Activated T-cell treated with anti-CD3 and anti-CD28 coated beads, Interleukin-2, amount 50 U/mL, for 1 hour (primary cell): ENCODE results near the gene LENG8.
"Not testable (repeated sequence)": the region's sequence is repeated elsewhere in the genome, so short reads cannot be mapped to it uniquely, and the experiment has no call there.

ENCODE experiments used
- DNase-seq: peaks from one replicate; pipeline ENCODE4 v3.0.0-alpha.2; 2020

LENG8 gene

GRCh38 chr19:54446349-54446748, 2.6 kb upstream of the LENG8 start:
- DNase-seq = not testable (repeated sequence)

- DNase-seq = no peak
These were observed 792 bp upstream of the LENG8 start for GRCh38 chr19:54448040-54448773.

GRCh38 chr19:54449701-54450069, 686 bp downstream of the LENG8 start:
- DNase-seq = no peak

- no peak for DNase-seq
These were observed 2.4 kb downstream of the LENG8 start for GRCh38 chr19:54451331-54451871.

- DNase-seq = no peak
These were observed 3.0 kb downstream of the LENG8 start for GRCh38 chr19:54451997-54452396.

GRCh38 chr19:54452626-54453025, 3.6 kb downstream of the LENG8 start:
- DNase-seq = no peak

GRCh38 chr19:54453921-54454780, 5.2 kb downstream of the LENG8 start:
- no peak for DNase-seq

GRCh38 chr19:54454781-54455675, 6.0 kb downstream of the LENG8 start:
- no peak for DNase-seq

GRCh38 chr19:54455786-54456422, 6.9 kb downstream of the LENG8 start:
- DNase-seq = no peak

- DNase-seq = no peak
These were observed 7.7 kb downstream of the LENG8 start for GRCh38 chr19:54456423-54457373.

- no peak for DNase-seq
These were observed 9.0 kb downstream of the LENG8 start for GRCh38 chr19:54457773-54458647.

- no peak for DNase-seq
These were observed 9.8 kb downstream of the LENG8 start for GRCh38 chr19:54458648-54459281.

GRCh38 chr19:54459282-54460229, 10.6 kb downstream of the LENG8 start:
- DNase-seq = no peak

- DNase-seq = no peak
These were observed 11.4 kb downstream of the LENG8 start for GRCh38 chr19:54460230-54461005.

- DNase-seq = no peak
These were observed 12.2 kb downstream of the LENG8 start for GRCh38 chr19:54461210-54461609.

GRCh38 chr19:54461613-54462012, 12.6 kb downstream of the LENG8 start:
- no peak for DNase-seq

GRCh38 chr19:54462047-54462654, 13.2 kb downstream of the LENG8 start:
- no peak for DNase-seq
